Prostate gland (tissue), 2 donors: ENCODE results near the gene CNTF. TPM values are rescaled to one million over a fixed set of nuclear protein-coding genes. Genes with fewer than 3 reads are reported as not detected.

ENCODE experiments used
- DNase-seq: peaks from one replicate; pipeline ENCODE4 v3.0.0-alpha.2; 2019; ENCODE audit warnings: low spot score
- H3K27ac ChIP-seq, 2 donors: fragments of 200-600 bp; sonication (generic); 2 replicates each; pipeline ENCODE4 v1.5.1; 2017 to 2019
- H3K27me3 ChIP-seq: fragments of 200-600 bp; sonication (generic); replicated peaks from 2 replicates; pipeline ENCODE4 v1.5.1; 2019; ENCODE audit not compliant: insufficient read depth
- H3K36me3 ChIP-seq, 2 donors: fragments of 200-600 bp; sonication (generic); 1 replicate in 1 of 2; 2 replicates in 1 of 2; pipeline versions ENCODE4 v1.5.1 to v1.8.1; 2017 to 2019
- H3K4me1 ChIP-seq: fragments of 200-600 bp; sonication (generic); replicated peaks from 2 replicates; pipeline ENCODE4 v1.5.1; 2019
- H3K4me3 ChIP-seq, 2 donors: fragments of 200-600 bp; sonication (generic); 2 replicates each; pipeline ENCODE4 v1.5.1; 2017 to 2019
- H3K9me3 ChIP-seq: fragments of 200-600 bp; sonication (generic); 2 replicates; pipeline ENCODE4 v1.5.1; 2017
- POLR2A ChIP-seq: fragments of 450-650 bp; IDR thresholded peaks from one replicate; pipeline ENCODE4 v1.6.1; 2016; ENCODE audit warnings: antibody characterized with exemption, mild to moderate bottlenecking
- POLR2AphosphoS5 ChIP-seq: sonication (generic); formaldehyde crosslinking; IDR thresholded peaks from one replicate; pipeline ENCODE4 v1.6.1; 2017; ENCODE audit warnings: antibody characterized with exemption
- WGBS: methylation state at CpG from one replicate; pipeline ENCODE4 v1.1.5; 2018; 5-methylcytosine and 5-hydroxymethylcytosine counted together
- intact Hi-C: fragments of 100-400 bp; cut with DNase I; formaldehyde crosslinking; loops from one replicate; pipeline ENCODE4 v1.14.2; 2022
- total RNA-seq, 2 donors: library from RNA; depleted of rRNA; stranded (reverse); fragments of >200 nt; gene quantifications; one replicate each; pipeline ENCODE4 v1.1.0, GENCODE V29; 2016
- TF ChIP-seq, protein P1 (sequence below), 4 experiments: fragments of 200-600 bp in 2 of 4; fragments of 450-650 bp in 2 of 4; sonication (generic) in 2 of 4; IDR thresholded peaks; 1 replicate in 3 of 4; 2 replicates in 1 of 4; pipeline ENCODE4 v1.5.1; 2016 to 2019; ENCODE audit warnings: antibody characterized with exemption in 4 of 4, mild to moderate bottlenecking in 2 of 4, moderate library complexity in 2 of 4

Gene CNTF
- total RNA-seq, 2 donors from 2014 or later = 0.74 TPM; not detected in 1

DNA sequence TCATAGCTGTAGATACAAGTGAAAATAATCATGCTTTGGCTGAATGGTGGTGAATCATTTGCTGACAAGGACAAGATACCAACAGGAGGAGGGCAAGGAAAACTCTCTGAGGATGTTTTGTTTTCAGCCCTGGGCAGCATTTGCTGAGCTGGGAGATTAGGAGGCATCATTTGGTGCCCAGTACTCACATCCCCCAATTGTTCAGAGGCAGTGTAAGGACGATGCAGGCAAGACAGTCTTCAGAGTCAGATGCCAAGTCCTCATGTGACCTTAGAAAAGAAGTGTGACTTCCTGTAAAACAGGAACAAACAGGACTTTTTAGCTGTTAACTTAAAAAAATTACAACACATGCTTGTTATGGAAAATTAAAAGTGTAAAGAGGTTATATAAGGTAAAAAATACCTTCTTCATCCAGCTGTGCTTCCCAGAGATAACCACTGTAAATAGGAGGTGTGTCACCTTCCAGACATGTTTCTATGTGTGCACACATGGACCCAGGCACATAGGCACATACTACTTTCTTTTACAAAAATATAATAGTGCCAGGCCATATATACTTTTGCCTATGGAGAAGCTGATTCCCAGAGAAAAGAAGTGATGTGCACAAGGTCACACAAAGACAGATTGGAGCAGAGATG, 18.0 kb downstream of the CNTF start:
- TF ChIP-seq POLR2AphosphoS5 (no peak), POLR2A (no peak)
- TF ChIP-seq, protein P1, sequence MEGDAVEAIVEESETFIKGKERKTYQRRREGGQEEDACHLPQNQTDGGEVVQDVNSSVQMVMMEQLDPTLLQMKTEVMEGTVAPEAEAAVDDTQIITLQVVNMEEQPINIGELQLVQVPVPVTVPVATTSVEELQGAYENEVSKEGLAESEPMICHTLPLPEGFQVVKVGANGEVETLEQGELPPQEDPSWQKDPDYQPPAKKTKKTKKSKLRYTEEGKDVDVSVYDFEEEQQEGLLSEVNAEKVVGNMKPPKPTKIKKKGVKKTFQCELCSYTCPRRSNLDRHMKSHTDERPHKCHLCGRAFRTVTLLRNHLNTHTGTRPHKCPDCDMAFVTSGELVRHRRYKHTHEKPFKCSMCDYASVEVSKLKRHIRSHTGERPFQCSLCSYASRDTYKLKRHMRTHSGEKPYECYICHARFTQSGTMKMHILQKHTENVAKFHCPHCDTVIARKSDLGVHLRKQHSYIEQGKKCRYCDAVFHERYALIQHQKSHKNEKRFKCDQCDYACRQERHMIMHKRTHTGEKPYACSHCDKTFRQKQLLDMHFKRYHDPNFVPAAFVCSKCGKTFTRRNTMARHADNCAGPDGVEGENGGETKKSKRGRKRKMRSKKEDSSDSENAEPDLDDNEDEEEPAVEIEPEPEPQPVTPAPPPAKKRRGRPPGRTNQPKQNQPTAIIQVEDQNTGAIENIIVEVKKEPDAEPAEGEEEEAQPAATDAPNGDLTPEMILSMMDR (IDR thresholded peaks at IDR 0.05) = no peak
- 3% methylated on average over 1 of the region's 1 CpG for WGBS
- DNase-seq = no peak
- Histone ChIP-seq H3K27ac (no peak overlapping the region), H3K36me3 (no peaks in the 10 kb centered on the region), H3K9me3 (no peaks in the 10 kb centered on the region), H3K4me1 (no peaks in the 10 kb centered on the region), H3K27me3 (no peaks in the 10 kb centered on the region), H3K4me3 (no peak overlapping the region)
- intact Hi-C loops = no loop called here

DNA sequence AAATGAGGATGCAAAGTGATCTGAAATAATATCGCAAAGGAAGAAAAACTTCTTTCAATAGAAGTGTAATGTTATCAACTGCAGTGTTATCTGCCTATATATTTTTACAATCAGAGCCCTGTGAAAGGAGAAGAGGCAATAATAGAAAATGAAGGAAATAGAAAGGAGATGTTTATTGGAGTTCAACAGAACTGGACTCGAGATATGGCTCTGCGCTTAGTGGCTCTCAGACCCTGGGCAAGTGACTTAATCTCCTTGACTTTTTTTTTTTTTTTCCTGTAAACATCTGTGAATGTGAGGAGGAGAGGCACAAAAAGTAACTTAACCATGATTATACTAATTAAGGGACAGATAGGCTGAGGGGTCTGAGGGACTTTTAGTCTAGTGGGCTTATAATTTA, 18.9 kb downstream of the CNTF start:
- Histone ChIP-seq H3K4me1 (no peaks in the 10 kb centered on the region), H3K36me3 (no peaks in the 10 kb centered on the region), H3K9me3 (no peaks in the 10 kb centered on the region), H3K27ac (no peak overlapping the region), H3K4me3 (no peak overlapping the region), H3K27me3 (no peaks in the 10 kb centered on the region)
- WGBS = 81% methylated on average over 3 of the region's 3 CpGs
- no peak for DNase-seq
- no peak for TF ChIP-seq POLR2A
- no peak for TF ChIP-seq POLR2AphosphoS5
- TF ChIP-seq, protein P1 (IDR thresholded peaks at IDR 0.05) = no peak
- intact Hi-C loops = no loop called here

DNA sequence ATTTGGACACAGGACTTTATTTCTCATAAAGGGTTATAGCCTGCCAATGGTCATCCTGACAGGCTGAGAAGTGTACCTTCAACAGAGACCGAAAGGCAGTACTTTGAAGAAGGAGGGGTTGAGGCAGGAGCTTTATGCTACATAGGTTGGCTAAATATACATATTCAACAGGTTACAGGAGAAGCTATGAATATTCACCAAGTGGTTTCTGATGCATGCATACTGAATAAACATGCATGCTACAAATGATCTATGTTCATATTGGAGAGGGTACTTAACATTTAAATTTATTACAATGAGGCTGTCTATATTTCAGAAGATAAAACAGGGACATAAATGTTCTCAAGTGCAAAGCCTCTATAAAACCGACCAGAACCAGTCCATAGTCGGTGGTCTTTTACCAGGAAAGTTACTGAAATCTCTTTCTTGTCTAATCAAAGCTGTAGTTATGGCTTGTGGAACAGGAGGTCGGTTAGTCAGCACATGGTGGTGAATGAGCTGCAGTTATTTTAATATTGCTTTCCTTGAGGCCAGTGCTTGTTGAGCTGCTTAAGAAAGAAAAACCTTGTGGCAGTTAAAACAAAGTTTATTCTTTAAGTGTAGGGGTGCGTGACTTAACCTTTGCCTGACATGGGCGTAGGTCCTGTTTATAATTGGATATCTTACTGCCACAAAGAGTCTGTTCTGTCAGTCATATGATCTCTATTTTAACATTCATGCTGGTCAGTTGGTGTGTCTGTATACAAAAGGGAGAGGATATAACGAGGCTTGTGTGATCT, 19.5 kb downstream of the CNTF start:
- H3K4me3 ChIP-seq = no peak overlapping the region
- WGBS = 64% methylated on average over 7 of the region's 7 CpGs

DNA sequence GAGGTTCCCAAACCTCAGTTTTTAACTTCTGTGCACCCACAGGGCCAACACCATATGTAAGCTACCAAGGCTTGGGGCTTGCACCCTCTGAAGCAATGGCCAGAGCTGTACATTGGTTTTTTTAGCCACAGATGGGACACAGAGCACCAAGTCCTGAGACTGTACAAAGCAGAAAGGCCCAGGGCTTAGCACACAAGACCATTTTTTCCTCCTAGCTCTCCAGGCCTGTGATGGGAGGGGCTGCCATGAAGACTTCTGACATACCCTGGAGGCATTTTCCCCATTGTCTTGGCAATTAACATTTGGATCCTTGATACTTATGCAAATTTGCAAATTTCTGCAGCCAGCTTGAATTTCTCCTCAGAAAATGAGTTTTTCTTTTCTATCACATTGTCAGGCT, 23.4 kb downstream of the CNTF start:
- Histone ChIP-seq H3K27me3 (no peaks in the 10 kb centered on the region), H3K9me3 (no peaks in the 10 kb centered on the region), H3K36me3 (no peaks in the 10 kb centered on the region), H3K27ac (no peak overlapping the region), H3K4me1 (no peaks in the 10 kb centered on the region), H3K4me3 (no peak overlapping the region)
- TF ChIP-seq, protein P1 (IDR thresholded peaks at IDR 0.05) = no peak
- TF ChIP-seq POLR2AphosphoS5 (no peak), POLR2A (no peak)
- DNase-seq = no peak
- intact Hi-C loops = no loop called here

More for the DNA sequence above, 19.5 kb downstream of the CNTF start:
- TF ChIP-seq POLR2A = no peak
- no peak for TF ChIP-seq POLR2AphosphoS5
- TF ChIP-seq, protein P1 (IDR thresholded peaks at IDR 0.05) = no peak
- Histone ChIP-seq H3K9me3 (no peaks in the 10 kb centered on the region), H3K27me3 (no peaks in the 10 kb centered on the region), H3K36me3 (no peaks in the 10 kb centered on the region), H3K4me1 (no peaks in the 10 kb centered on the region), H3K27ac (no peak overlapping the region)
- DNase-seq = no peak
- intact Hi-C loops = no loop called here
